ENCODE measurements around the gene YPEL1.

GRCh38 chr22:21688341-21688705 lies 47.3 kb downstream of the YPEL1 start:
- no peak for TF ChIP-seq CTCF (IDR thresholded peaks at IDR 0.05)
- TF ChIP-seq EZH2 (IDR thresholded peaks at IDR 0.05; ENCODE audit: borderline replicate concordance, insufficient read depth, low read depth, low read length, poor library complexity, severe bottlenecking): no peak

All from B cell (primary cell).